HG03520 (cell line): Measurements from ENCODE around the gene BRAT1.
A peak's percentile ranks its signal among the peaks of the same experiment; 100 is the strongest.
"Not testable (repeated sequence)": the region's sequence is repeated elsewhere in the genome, so short reads cannot be mapped to it uniquely, and the experiment has no call there.

Source experiments
- ATAC-seq: cut with Tn5 transposase; IDR thresholded peaks from one replicate; pipeline ENCODE4 v1.9.1; 2021; ENCODE audit warnings: mild to moderate bottlenecking, moderate library complexity; ENCODE audit not compliant: unreplicated experiment

The BRAT1 gene

GRCh38 chr7:2564970-2565540, 9.7 kb upstream of the BRAT1 start:
- no peak for ATAC-seq

DNA sequence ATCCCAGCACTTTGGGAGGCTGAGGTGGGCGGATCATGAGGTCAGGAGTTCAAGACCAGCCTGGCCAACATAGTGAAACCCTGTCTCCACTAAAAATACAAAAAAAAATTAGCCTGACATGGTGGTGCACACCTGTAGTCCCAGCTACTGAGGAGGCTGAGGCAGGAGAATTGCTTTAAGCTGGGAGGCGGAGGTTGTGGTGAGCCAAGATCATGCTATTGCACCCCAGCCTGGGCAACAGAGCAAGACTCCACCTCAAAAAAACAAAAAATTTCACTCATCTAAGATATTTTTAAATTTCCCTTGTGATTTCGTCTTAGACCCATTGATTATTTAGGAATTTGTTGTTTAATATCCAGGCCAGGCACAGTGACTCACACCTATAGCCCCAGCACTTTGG, 8.6 kb upstream of the BRAT1 start:
- ATAC-seq: not testable (repeated sequence)

DNA sequence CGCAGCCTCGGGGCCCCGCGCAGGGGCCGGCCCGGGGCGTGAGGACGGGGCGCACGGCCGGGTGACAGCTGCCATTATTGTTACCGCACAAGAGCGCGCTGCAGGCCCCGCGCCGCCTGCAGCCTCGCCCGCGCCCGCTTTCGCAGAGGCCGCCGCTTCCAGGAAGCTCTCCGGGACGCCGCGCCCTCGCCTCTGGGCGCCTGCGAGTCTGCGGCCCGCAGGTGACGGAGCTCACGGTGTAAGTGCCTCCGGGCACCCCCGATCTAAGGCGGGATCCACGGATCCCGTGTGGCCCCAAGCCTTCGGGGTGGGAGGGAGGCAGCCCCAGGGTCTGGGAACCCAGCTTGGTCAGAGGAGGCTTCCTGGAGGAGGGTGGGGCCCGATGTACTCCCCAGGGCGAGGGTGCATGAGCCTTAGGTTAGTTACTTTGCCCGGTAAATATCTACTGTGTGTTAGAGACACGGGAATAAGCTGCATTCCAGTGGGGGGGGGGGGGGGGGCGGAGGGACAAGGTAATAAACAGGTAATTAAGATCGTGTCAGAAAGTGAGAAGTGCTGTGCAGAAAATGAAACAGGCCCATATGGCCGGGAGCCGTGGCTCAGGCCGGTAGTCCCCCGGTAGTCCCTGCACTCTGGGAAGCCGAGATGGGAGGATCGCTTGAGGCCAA, 4.1 kb upstream of the BRAT1 start:
- ATAC-seq: peak; percentile 6

DNA sequence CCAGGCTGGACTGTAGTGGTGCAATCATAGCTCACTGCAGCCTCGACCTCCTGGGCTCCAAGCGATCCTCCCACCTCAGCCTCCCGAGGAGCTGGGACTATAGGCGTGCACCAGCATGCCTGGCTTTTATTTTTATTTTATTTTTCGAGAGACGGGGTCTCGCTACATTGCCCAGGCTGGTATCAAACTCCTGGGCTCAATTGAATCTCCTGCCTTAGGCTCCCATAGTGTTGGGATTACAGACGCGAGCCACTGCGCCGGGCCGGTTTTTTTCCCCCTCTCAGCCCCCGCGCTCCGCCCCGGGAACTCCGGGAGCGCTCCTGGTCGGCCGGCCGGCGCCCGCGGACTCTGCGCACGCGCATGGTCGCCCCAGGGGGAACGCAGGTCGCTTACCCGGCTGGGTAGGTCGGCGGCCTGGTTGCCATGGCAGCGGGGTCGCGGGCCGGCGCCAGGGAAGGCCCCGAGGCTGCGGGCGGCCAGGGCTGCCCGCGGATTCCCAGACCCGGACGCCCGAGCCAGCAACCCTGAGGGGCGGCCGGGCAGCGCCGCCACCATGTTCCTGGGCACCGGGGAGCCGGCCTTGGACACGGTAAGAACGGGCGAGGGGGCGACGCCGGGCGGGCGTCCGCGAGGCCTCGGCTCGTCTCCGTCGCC, 3.4 kb upstream of the BRAT1 start, which contains the start of gene IQCE:
Gene IQCE (plus strand): TSS at position 351 of the 654 bp plus-strand sequence. CDS start 203 bp downstream, at position 554.
- peak; percentile 50 for ATAC-seq

- no peak for ATAC-seq
These were observed 638 bp downstream of the BRAT1 start for GRCh38 chr7:2554661-2555111.

DNA sequence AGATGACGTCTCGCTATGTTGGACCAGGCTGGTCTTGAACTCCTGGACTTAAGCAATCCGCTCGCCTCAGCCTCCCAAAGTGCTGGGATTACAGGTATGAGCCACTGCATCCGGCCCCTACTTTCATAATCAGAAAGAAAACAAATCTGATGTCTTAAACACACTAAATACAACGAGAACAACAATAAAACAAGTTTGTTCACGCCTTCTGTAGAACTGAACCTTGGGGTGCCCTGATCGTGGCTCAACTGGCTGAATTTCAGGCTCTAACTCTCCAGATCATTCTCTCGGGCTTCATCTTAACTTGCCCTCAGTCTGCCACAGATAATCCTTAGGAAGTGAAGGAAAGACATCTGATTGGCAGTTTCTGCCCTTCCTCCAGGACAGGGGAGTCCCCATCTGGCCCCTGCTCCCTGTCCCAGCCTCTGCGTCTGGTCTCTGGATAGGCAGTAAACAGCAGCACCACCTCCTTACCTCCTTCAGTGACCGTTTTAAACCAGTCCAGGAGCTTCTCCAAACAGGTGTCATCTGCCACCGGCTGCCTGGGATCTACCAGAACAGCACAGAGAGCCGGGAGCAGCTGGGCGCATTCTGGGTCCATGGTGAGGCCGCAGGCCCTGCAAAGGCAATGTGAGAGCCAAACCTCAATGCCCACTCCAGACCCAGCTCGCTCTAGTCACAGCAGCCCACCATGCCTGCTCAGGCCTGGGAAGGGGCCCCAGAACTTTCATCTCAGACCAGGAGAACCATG, 1.3 kb downstream of the BRAT1 start:
- ATAC-seq: no peak

DNA sequence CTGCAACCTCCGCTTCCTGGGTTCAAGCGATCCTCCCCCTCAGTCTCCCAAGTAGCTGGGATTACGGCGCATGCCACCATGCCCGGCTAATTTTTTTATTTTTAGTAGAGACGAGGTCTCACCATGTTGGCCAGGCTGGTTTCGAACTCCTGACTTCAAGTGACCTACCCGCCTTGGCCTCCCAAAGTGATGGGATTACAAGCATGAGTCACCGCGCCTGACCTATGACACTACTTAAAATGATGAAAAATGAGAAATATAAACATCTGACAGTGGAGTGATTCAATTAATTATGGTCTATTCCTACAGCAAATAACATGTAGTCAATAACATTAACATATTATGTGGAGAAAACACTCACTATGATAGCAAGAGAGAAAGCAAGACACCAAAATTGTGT, 2.2 kb downstream of the BRAT1 start:
- ATAC-seq: no peak

GRCh38 chr7:2551418-2551817, 3.9 kb downstream of the BRAT1 start:
- ATAC-seq: no peak

DNA sequence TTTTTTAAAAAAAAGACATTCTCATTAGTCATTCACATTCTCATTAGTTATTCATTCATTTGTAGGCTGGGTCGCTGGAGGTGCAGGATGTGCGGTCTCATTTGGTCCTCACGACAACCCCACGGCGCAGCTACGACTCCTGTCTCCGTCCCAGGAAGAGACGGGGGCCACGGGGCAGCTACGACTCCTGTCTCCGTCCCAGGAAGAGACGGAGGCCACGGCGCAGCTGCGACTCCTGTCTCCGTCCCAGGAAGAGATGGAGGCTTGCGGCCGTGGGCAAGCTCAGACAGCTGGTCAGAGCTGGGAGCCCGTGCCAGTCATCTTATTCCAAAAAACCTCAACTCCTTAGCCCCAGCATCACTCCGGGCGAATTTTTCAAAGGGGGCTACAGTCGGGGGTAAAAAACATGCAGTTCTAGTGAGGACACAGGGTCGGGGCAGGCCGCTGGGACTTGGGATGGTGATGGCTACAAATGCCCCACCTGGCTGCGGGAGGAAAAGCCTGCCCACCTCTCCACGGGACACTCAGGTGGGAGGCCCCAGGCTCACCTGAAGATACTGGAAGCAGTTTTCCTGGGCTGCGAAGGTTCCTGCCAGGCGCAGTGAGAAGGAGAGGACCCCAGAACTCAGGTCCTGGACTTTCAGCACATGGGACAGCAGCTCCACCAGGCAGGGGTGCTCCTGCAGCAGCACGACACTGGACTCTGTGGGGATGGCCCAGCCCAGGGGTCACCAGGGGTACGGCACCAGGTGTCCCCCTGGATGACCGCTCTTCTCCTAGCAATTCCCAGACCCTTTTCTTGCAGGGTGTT, 8.3 kb downstream of the BRAT1 start:
- no peak for ATAC-seq

- ATAC-seq: no peak
These were observed 9.4 kb downstream of the BRAT1 start for GRCh38 chr7:2545746-2546425.

DNA sequence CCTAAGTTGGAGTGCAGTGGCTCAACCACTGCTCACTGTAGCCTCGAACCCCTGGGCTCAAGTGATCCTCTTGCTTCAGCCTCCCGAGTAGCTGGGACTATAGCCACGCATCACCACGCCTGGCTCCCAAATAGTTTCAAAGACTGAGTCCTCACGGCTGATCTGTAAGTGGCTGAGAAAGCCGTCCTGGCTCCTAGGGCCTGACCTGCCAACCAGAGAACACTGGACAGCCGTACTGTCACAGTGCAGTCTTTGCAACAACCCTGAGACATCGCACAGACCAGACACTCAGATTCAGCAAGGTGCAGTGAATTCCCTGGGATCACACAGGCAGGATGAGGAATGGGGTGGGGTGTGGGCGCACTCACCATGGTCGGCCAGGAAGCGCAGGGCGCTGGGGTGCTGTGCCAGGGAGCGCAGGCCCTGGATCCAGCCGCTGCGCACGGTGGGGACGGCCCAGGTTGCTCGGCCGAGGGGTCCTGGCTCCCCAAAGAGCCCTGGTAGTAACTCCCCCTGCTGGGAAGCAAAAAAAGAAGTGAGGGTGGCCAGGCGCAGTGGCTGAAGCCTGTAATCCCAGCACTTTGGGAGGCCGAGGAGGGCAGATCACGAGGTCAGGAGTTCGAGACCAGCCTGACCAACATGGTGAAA, 10.7 kb downstream of the BRAT1 start:
- ATAC-seq: no peak

GRCh38 chr7:2542916-2543871, 12.1 kb downstream of the BRAT1 start:
- ATAC-seq: no peak

DNA sequence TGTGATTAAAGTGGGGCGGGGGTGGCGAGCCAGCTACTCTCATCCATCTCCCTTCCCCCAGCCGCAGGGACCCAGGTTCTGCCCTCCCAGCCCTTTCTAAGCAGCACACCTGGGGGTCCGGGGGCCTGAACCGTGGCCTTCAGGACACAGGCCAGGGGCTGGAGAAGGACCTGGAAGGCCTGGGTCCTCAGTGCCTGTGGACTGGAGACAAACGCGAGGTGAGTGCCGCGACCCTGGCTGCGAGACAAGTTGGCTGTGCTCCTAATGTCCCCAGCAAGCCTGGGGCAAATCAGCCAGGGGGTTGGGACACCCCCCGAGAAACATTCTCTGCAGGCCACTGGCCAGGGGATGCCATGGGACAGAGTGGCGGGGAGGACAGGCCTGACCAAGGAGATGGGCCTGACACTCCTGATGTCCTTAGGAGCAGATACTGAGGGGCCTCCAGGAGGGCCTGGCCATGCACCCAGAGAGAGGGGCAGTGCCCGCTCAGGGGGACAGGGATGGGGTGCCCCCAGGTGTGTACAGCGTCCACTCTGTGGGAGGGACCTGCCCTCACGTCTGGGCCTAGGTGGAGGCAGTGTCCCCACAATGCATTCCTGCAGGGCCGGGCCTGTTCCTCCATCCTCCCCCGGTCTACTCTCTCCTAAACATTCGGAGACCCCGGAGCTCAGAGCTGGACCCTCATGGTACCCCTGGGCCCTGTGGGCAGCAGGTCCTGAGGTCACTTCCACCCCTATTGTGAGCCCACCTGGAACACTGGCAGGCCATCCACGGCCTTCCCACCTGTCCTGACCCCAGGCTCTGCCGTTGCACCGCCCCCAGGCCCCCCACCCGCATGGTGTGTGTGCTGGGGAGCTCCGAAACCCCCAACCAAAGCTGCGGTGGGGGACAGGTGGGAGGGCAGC, 13.1 kb downstream of the BRAT1 start:
- ATAC-seq: no peak

DNA sequence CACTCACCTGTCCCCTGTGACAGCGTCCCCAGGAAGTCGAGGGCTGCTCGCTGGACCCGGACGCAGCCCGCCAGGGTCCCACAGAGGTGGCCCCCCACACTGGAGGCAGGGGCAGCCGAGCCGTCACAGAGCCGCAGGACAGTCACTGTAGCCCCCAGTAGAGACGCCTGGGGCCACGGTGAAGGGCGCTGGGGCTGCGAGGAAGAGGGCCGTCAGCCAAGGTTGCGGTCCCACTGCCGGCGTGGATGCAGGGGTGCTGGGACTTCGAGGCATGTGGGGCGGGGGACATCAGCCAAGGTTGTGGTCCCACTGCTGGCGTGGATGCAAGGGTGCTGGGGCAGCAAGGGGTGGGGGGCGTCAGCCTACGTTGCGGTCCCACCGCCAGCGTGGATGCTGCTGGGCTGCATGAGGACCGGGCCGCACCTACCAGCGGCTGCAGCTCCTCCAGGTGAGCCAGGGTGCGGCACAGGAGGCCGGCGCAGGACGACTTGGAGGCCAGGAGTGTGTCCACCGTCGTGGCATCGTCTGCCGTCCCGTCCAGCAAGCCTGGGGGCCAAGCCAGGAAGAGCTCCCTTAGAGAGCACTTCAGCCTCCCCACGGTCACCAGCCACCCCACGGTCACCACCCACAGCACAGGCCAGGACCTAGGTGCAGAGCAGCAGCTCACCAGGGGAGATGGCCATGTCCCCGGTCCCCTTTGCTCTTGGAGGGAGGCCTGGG, 13.9 kb downstream of the BRAT1 start:
- no peak for ATAC-seq

GRCh38 chr7:2540641-2541051, 14.7 kb downstream of the BRAT1 start:
- no peak for ATAC-seq

DNA sequence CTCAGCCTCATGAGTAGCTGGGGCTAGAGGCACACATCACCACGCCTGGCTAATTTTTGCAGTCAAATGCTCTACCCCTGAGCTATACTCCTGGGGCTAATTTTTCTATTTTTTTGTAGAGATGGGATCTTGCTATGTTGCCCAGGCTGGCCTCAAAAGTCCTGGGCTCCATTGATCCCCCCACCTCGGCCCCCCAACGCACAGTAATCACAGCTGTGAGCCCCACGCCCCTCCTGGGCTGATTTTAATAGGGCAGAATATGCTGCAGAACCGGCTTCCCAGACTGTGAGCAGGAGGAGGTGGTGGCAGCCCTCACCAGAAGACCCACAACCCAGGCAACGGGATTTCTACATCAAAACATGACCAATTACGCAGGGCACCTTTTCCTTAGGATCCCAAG, 15.2 kb downstream of the BRAT1 start:
- no peak for ATAC-seq
